HT-29 (cell line): ENCODE data around the gene TLCD3A. TPM values are rescaled to one million over a fixed set of nuclear protein-coding genes. Genes with fewer than 3 reads are reported as not detected.
"Not testable (repeated sequence)": the region's sequence is repeated elsewhere in the genome, so short reads cannot be mapped to it uniquely, and the experiment has no call there.

Source experiments
- DNase-seq: peaks from one replicate; pipeline ENCODE4 v3.0.0-alpha.2; 2015; ENCODE audit warnings: low spot score
- total RNA-seq: library from RNA; depleted of rRNA; stranded (reverse); fragments of >200 nt; shearing (Covaris generic); gene quantifications from 2 replicates; pipeline ENCODE4 v1.2.3, GENCODE V29; 2014; rRNA removed

The TLCD3A gene
- total RNA-seq, 1 experiment from 2014 or later, result 21.7 TPM

DNA sequence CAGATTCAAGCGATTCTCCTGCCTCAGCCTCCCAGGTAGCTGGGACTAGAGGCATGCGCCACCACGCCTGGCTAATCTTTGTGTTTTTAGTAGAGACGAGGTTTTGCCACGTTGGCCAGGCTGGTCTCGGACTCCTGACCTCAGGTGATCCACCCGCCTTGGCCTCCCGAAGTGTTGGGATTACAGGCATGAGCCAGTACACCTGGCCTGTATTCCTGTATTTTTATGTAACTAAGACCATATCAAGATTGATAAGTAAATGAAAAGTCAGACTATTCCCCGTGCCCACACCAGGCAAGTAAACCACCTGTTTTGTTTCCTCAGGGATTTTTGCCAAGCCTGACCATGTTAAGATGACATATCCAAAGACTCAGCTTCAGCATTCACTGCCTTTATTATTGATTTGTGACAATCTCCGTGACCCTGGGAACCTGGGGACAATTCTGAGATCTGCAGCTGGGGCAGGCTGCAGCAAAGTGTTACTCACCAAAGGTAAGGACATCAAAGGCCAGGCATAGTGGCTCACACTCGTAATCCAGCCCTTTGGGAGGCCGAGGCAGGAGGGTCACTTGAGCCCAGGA, 55.3 kb downstream of the TLCD3A start:
- DNase-seq, result no peak

GRCh38 chr17:788551-788950, 56.2 kb downstream of the TLCD3A start:
- no peak for DNase-seq

- no peak for DNase-seq
Observed at GRCh38 chr17:789160-789840, 56.9 kb downstream of the TLCD3A start.

- DNase-seq, result not testable (repeated sequence)
Observed at GRCh38 chr17:789931-790873, 57.8 kb downstream of the TLCD3A start.

DNA sequence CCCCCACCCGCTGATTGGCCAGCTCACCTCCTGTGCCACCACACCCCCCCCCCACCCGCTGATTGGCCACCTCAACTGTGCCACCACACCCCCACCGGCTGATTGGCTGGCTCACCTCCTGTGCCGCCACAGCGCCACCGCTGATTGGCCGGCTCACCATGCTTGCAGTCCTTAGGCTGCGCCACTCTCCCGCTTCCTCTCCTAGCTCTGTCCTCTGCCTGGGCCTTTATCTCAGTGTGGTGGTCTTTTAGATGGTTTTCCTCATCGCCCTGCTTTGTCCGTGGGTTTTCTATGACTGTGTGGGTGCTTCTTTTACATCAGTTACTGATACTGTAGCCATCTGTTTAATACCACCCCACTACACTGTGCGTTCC, 58.5 kb downstream of the TLCD3A start:
- not testable (repeated sequence) for DNase-seq

- DNase-seq, result no peak
Observed at GRCh38 chr17:791829-792228, 59.4 kb downstream of the TLCD3A start.

DNA sequence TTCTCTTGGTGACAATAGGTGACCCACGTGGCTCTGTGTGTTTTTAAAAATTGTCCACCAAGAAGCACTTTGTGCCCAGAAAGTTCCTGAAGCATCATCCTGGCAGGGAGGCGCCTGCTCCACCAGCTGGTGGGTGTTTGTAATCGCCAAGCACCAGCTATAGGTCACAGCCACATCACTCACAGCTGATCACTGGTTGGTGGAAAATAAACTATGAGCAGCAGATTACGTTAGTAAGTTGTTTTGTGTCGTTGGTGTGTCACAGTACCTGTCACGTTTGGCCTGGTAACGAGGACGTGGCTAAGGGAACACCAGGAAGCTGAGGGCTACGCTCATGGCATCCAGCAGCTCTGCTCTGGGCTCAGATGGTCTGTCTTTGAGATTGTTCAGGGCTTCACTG, 59.9 kb downstream of the TLCD3A start:
- no peak for DNase-seq

Other genes starting within 250 kb of the TLCD3A start
- gene VPS53, start 17.8 kb upstream of the TLCD3A start, total RNA-seq, result 11.1 and 12.0 TPM in 2 replicates
- gene GEMIN4, start 19.7 kb downstream of the TLCD3A start, total RNA-seq, result 34.4 and 35.2 TPM in 2 replicates
- gene GLOD4, start 49.7 kb downstream of the TLCD3A start, total RNA-seq, result 22.8 and 30.5 TPM in 2 replicates
- gene MRM3, start 49.8 kb downstream of the TLCD3A start, total RNA-seq, result 22.3 and 26.0 TPM in 2 replicates
- gene NXN, start 247.2 kb downstream of the TLCD3A start, total RNA-seq, result 64.3 and 71.6 TPM in 2 replicates